ENCODE data around the gene KAZALD1.

KAZALD1 gene

DNA sequence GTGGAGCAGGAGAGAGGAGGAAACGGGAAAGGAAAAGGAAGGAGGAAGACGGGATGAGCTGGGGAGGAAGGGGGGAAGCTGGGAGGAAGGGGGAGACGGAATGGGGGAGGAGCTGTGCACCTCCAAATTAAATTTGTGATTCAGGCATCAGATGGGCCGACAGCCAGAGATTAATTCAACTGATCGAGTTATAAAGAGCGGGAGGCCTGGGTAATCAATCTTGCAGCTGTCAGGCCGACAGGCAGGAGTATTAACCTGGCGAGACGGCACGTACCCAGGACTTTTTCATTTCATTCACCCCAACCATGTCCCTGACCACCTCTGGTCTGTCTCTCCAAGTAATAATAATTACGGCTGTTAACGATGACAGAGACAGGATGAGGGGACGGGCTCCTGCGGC is 26.2 kb downstream of the KAZALD1 start:
- H3K36me3 ChIP-seq (ENCODE audit: control insufficient read depth, insufficient read depth, low read length), result no peaks in the 10 kb centered on the region
- H3K4me1 ChIP-seq (ENCODE audit: control insufficient read depth, insufficient read depth, low read length), result no peaks in the 10 kb centered on the region
- peaks cover 25% of the 10 kb centered on the region for H3K27me3 ChIP-seq (ENCODE audit: control insufficient read depth, insufficient read depth, low read length)

GRCh38 chr10:101089520-101090299 is 27.9 kb downstream of the KAZALD1 start:
- no peak overlapping the region for H3K27ac ChIP-seq (ENCODE audit: low read depth, low read length)
- no peak overlapping the region for H3K9ac ChIP-seq (ENCODE audit: low read length)
- peaks cover 22% of the 10 kb centered on the region for H3K27me3 ChIP-seq (ENCODE audit: control insufficient read depth, insufficient read depth, low read length)
- H3K4me3 ChIP-seq (ENCODE audit: low read length), result no peak overlapping the region
- no peaks in the 10 kb centered on the region for H3K36me3 ChIP-seq (ENCODE audit: control insufficient read depth, insufficient read depth, low read length)
- no peaks in the 10 kb centered on the region for H3K4me1 ChIP-seq (ENCODE audit: control insufficient read depth, insufficient read depth, low read length)

More for the DNA sequence above, 26.2 kb downstream of the KAZALD1 start:
- Histone ChIP-seq H3K9ac (ENCODE audit: low read length) (no peak overlapping the region), H3K4me3 (ENCODE audit: low read length) (no peak overlapping the region), H3K27ac (ENCODE audit: low read depth, low read length) (no peak overlapping the region)

DNA sequence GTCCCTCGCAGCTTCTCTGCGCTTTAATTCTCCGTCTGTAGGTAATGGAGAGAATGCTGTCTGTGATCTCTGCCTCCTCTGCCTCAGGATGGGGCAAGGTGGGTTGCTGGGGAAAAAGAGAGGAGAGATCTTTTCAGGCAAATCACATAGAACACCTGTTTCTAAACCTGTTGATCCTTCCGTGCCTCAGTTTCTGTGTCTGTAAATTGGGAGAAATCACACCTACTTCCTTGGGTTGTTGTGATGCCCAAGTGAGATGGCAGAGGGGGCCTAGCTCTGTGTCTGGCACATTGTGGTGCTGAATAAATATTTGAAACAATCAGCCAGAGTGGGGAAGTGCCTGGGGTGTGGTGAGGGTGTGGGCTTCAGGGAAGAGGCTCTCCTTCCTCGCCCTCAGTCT is 28.8 kb downstream of the KAZALD1 start:
- H3K9ac ChIP-seq (ENCODE audit: low read length), result no peak overlapping the region
- H3K4me3 ChIP-seq (ENCODE audit: low read length), result no peak overlapping the region
- no peaks in the 10 kb centered on the region for H3K4me1 ChIP-seq (ENCODE audit: control insufficient read depth, insufficient read depth, low read length)
- H3K36me3 ChIP-seq (ENCODE audit: control insufficient read depth, insufficient read depth, low read length), result no peaks in the 10 kb centered on the region
- H3K27ac ChIP-seq (ENCODE audit: low read depth, low read length), result no peak overlapping the region
- H3K27me3 ChIP-seq (ENCODE audit: control insufficient read depth, insufficient read depth, low read length), result peaks cover 20% of the 10 kb centered on the region

- H3K36me3 ChIP-seq (ENCODE audit: control insufficient read depth, insufficient read depth, low read length), result no peaks in the 10 kb centered on the region
- no peaks in the 10 kb centered on the region for H3K4me1 ChIP-seq (ENCODE audit: control insufficient read depth, insufficient read depth, low read length)
- H3K27ac ChIP-seq (ENCODE audit: low read depth, low read length), result no peak overlapping the region
- no peak overlapping the region for H3K9ac ChIP-seq (ENCODE audit: low read length)
- H3K4me3 ChIP-seq (ENCODE audit: low read length), result no peak overlapping the region
- H3K27me3 ChIP-seq (ENCODE audit: control insufficient read depth, insufficient read depth, low read length), result peaks cover 29% of the 10 kb centered on the region
Measured at GRCh38 chr10:101091546-101092290, 29.9 kb downstream of the KAZALD1 start.

DNA sequence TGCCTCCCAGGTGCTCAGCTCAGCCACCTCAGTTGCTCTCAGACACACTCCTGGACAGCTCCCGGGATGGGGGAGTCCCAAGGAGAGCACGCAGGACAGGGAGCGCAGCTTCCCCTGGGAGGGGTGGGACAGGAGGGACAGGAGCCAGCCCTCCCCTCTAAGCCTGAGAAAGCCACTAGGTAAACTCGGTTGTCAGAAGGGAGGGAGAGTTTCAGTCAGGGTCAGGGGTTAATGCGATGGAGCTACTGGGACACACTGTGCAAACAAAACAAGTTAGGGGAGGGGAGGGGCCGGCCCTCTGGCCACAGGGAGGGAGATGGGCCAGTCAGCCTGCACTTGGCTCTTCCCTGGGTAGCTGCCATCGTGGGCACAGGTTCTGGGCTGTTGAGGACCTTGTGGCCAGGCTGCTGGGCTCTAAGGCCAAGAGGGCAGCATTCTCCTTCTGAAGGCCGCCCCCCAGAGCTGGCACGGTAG is 31.1 kb downstream of the KAZALD1 start:
- no peak overlapping the region for H3K4me3 ChIP-seq (ENCODE audit: low read length)
- H3K9ac ChIP-seq (ENCODE audit: low read length), result no peak overlapping the region
- peaks cover 28% of the 10 kb centered on the region for H3K27me3 ChIP-seq (ENCODE audit: control insufficient read depth, insufficient read depth, low read length)
- H3K4me1 ChIP-seq (ENCODE audit: control insufficient read depth, insufficient read depth, low read length), result no peaks in the 10 kb centered on the region
- no peaks in the 10 kb centered on the region for H3K36me3 ChIP-seq (ENCODE audit: control insufficient read depth, insufficient read depth, low read length)
- H3K27ac ChIP-seq (ENCODE audit: low read depth, low read length), result no peak overlapping the region

DNA sequence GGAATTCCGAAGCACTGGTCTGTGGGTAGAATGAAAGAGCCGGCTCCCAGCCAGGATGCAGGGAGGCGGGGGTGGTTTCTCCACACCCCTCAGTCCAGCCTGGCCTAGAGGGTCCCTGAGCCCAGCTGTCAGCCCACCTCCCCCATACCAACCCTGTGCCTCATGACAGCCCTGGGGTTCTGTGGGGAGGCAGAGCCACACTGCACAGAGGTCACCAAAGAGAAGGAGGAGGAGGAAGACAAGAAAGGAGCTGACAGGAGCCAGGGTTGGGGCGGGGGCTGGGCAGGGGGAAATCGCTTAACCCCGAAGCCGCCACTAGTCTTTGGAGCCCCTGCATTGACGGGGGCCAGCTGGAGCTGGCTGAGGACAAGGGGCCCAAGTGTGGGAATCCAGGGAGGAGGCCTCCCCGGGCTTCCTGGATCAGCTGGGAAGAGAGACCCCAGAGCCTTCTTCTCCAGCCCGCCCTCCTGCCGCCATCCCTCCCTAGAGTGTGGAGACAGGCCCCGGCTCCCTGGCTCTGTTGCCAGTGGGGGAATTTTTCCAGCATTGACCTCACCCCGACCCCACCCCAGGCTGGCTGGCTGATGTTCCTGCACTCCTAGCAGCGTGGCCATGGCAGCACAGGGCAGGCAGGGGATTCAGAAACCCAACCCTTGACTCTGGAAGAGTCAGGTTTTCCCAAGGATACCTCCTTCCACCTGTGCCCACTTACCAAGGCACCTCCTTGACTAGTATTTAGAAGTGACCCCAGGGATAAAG is 32.5 kb downstream of the KAZALD1 start:
- Histone ChIP-seq H3K9ac (ENCODE audit: low read length) (no peak overlapping the region), H3K4me3 (ENCODE audit: low read length) (no peak overlapping the region), H3K27ac (ENCODE audit: low read depth, low read length) (no peak overlapping the region), H3K27me3 (ENCODE audit: control insufficient read depth, insufficient read depth, low read length) (peaks cover 22% of the 10 kb centered on the region), H3K36me3 (ENCODE audit: control insufficient read depth, insufficient read depth, low read length) (no peaks in the 10 kb centered on the region), H3K4me1 (ENCODE audit: control insufficient read depth, insufficient read depth, low read length) (no peaks in the 10 kb centered on the region)

DNA sequence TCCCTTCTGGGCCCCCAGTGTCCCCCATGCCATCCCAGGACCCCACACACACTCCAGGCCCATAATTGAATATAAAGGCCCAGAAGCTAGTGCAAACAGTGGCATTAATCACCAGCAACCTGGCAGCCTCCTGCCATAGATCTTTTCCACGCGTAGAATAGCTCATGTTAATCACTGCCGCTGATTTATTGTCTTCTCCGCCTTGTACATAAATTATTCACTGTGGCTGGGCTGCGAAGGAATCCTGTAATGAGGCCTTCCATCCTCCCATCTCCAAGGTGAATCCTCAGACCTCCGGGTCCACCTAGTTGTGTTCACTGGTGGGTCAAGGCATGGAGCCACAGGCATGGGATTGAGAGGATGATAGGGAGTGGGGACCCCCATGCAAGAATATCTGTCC is 33.2 kb downstream of the KAZALD1 start:
- Histone ChIP-seq H3K36me3 (ENCODE audit: control insufficient read depth, insufficient read depth, low read length) (no peaks in the 10 kb centered on the region), H3K27me3 (ENCODE audit: control insufficient read depth, insufficient read depth, low read length) (peaks cover 26% of the 10 kb centered on the region), H3K9ac (ENCODE audit: low read length) (no peak overlapping the region), H3K27ac (ENCODE audit: low read depth, low read length) (no peak overlapping the region), H3K4me1 (ENCODE audit: control insufficient read depth, insufficient read depth, low read length) (no peaks in the 10 kb centered on the region), H3K4me3 (ENCODE audit: low read length) (no peak overlapping the region)

DNA sequence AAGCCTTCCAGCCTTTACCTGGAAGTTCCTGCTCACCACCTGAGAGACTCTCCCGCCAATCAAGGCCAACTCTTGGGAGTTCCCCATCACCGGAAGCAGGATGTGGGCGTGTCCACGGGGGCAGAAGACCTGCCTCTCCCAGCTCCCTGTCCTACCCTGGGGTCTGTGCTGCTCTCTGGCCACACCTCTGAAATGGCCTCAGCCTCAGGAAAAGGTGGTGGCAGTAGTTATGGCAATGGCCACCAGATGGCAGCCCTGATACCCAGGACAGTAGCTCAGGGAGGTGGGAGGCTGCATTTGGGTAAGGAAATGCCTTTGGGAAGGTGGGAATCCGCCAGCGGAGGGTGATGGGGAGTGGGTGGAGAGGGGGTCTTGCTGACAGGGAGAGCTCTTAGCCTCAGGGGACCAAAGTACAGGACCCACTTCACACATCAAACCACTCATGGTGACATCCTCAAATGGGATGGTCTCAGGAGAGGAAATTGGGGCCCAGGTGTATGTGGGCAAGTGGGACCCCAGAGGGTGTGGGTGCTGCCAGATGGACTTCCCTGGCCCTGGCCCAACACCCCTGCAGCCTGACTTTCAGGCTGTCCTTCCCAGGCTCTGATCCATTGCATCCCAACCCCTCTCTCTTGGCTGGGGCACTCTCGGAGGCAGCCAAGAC is 33.9 kb downstream of the KAZALD1 start:
- Histone ChIP-seq H3K27me3 (ENCODE audit: control insufficient read depth, insufficient read depth, low read length) (peaks cover 25% of the 10 kb centered on the region), H3K27ac (ENCODE audit: low read depth, low read length) (no peak overlapping the region), H3K4me3 (ENCODE audit: low read length) (no peak overlapping the region), H3K4me1 (ENCODE audit: control insufficient read depth, insufficient read depth, low read length) (no peaks in the 10 kb centered on the region), H3K9ac (ENCODE audit: low read length) (no peak overlapping the region), H3K36me3 (ENCODE audit: control insufficient read depth, insufficient read depth, low read length) (no peaks in the 10 kb centered on the region)

GRCh38 chr10:101096378-101096777 is 34.6 kb downstream of the KAZALD1 start:
- H3K27ac ChIP-seq (ENCODE audit: low read depth, low read length), result no peak overlapping the region
- peaks cover 23% of the 10 kb centered on the region for H3K27me3 ChIP-seq (ENCODE audit: control insufficient read depth, insufficient read depth, low read length)
- no peaks in the 10 kb centered on the region for H3K4me1 ChIP-seq (ENCODE audit: control insufficient read depth, insufficient read depth, low read length)
- no peak overlapping the region for H3K9ac ChIP-seq (ENCODE audit: low read length)
- H3K36me3 ChIP-seq (ENCODE audit: control insufficient read depth, insufficient read depth, low read length), result no peaks in the 10 kb centered on the region
- H3K4me3 ChIP-seq (ENCODE audit: low read length), result no peak overlapping the region

GRCh38 chr10:101097881-101098280 is 36.1 kb downstream of the KAZALD1 start:
- Histone ChIP-seq H3K9ac (ENCODE audit: low read length) (no peak overlapping the region), H3K4me1 (ENCODE audit: control insufficient read depth, insufficient read depth, low read length) (no peaks in the 10 kb centered on the region), H3K27me3 (ENCODE audit: control insufficient read depth, insufficient read depth, low read length) (peaks cover 16% of the 10 kb centered on the region), H3K36me3 (ENCODE audit: control insufficient read depth, insufficient read depth, low read length) (no peaks in the 10 kb centered on the region), H3K27ac (ENCODE audit: low read depth, low read length) (no peak overlapping the region), H3K4me3 (ENCODE audit: low read length) (no peak overlapping the region)

DNA sequence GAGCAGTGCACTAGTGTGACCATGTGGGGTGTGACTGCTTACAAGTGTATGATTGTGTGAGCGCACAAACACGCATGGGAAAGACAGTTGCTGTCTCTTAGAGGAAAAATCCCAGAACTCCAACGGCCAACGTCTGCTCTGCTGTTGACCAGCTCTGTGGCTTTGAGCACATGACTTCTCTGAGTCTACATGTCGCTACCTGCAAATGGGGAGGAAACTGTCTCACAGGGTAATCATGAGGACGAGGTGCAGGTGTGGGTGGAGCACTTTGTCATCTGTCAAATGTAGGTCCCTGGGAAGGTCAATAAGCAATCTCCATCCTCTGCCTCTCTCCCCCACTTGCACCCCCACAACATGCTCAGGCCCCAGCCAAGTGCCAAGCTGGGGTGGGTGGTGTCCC is 38.1 kb downstream of the KAZALD1 start:
- H3K27ac ChIP-seq (ENCODE audit: low read depth, low read length), result no peak overlapping the region
- H3K9ac ChIP-seq (ENCODE audit: low read length), result no peak overlapping the region
- H3K36me3 ChIP-seq (ENCODE audit: control insufficient read depth, insufficient read depth, low read length), result no peaks in the 10 kb centered on the region
- peaks cover 16% of the 10 kb centered on the region for H3K27me3 ChIP-seq (ENCODE audit: control insufficient read depth, insufficient read depth, low read length)
- no peak overlapping the region for H3K4me3 ChIP-seq (ENCODE audit: low read length)
- no peaks in the 10 kb centered on the region for H3K4me1 ChIP-seq (ENCODE audit: control insufficient read depth, insufficient read depth, low read length)

DNA sequence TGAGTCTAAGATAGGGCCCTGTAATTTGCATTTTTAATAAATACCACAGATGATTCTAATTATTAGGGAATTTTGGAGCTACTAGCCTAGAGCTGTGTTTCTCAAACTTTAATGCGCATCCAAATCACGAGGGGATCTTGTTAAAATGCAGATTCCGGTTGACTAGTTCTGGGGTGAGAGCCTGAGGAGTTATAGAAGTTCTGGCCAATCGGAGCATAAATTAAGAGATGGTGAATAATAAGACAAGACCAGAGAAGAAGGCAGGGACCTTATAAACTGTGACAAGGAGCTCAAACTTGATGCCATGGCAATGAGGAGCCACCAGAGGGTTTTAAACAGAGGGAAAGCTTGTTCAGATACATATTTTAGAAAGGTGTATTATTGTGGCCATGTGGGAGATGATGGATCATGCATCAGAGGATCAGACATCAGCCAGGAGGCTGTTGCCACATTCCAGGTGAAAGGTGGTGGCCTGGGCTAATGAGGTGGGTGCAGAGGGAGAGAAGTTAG is 39.6 kb downstream of the KAZALD1 start:
- peaks cover 10% of the 10 kb centered on the region for H3K27me3 ChIP-seq (ENCODE audit: control insufficient read depth, insufficient read depth, low read length)
- H3K4me1 ChIP-seq (ENCODE audit: control insufficient read depth, insufficient read depth, low read length), result no peaks in the 10 kb centered on the region
- H3K4me3 ChIP-seq (ENCODE audit: low read length), result no peak overlapping the region
- H3K36me3 ChIP-seq (ENCODE audit: control insufficient read depth, insufficient read depth, low read length), result no peaks in the 10 kb centered on the region
- no peak overlapping the region for H3K27ac ChIP-seq (ENCODE audit: low read depth, low read length)
- H3K9ac ChIP-seq (ENCODE audit: low read length), result no peak overlapping the region
